ENCODE results near the gene PDE8A.
A peak's percentile ranks its signal among the peaks of the same experiment; 100 is the strongest.

The PDE8A gene

GRCh38 chr15:85091990-85092389 lies 110.3 kb downstream of the PDE8A start:
- no peak for DNase-seq (ENCODE audit: low spot score)

DNA sequence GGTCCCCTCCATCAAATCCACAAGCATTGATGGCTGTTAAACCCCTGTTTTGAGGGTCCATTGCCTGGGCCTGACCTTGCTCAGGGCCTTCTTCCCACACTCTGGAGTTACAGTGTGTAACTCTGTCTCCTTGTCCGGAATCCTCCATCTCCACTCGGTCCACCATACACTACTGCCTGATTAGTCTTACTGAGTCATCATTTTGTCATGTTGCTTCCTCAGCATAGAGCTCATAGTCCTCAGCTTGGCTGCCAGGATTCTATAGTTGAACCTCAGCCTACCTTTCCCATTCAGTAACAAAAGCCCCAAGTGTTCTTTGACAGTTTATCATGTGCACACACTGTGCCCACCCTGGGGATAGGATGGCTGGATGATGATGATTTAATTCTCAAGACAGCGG lies 113.0 kb downstream of the PDE8A start:
- DNase-seq (ENCODE audit: low spot score), result peak; percentile 30

GRCh38 chr15:85095566-85095965 lies 113.9 kb downstream of the PDE8A start:
- no peak for DNase-seq (ENCODE audit: low spot score)

DNA sequence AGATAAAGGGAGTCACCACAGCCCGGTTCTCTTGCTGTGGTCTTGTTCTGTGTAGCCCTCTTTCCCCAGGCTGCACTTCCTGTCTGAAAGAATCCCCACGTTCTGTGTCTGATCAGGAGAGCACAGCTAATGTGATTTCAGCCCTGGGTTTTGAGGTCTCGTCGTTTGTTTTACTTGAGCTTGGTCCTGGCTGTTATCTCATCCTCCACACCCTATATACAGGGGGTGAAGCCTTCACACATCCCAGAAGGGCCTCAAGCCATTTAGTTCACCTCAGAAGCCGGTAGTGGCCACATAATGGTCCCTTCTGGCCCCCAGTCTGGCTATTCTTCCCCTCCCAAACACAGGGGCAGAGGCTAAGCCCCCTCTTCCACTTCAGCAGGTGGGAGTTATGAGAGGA lies 115.6 kb downstream of the PDE8A start:
- DNase-seq (ENCODE audit: low spot score), result no peak

GRCh38 chr15:85097725-85098124 lies 116.1 kb downstream of the PDE8A start:
- DNase-seq (ENCODE audit: low spot score), result no peak

DNA sequence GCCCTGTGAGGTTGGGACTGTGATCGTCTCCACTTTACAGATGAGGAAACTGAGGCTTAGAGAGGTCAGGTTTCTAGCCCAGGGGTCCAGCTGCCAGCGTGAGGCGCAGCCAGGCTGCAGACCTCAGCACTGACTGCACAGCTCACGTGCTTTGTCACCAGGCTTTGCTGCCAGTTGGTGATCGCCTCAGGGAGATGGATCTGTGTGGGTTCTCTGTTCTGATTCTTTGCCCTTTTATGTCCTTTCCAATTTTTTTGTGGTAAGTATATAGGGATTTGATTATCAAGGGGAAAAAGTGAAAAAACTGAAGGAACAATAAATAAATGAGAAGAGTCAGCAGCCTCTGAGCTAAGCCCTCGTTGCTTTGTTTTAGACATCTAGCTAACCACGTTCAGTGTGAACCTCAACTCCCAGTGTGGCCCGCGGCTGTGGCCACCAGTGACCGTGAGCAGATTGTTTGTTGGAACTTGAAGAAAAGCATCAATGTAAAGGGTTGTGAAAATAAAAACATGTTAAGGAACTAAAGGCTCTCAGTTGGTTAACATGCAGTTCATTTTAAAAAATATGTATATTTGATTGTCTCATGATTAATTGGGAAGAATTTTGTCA lies 117.6 kb downstream of the PDE8A start:
- no peak for DNase-seq (ENCODE audit: low spot score)

DNA sequence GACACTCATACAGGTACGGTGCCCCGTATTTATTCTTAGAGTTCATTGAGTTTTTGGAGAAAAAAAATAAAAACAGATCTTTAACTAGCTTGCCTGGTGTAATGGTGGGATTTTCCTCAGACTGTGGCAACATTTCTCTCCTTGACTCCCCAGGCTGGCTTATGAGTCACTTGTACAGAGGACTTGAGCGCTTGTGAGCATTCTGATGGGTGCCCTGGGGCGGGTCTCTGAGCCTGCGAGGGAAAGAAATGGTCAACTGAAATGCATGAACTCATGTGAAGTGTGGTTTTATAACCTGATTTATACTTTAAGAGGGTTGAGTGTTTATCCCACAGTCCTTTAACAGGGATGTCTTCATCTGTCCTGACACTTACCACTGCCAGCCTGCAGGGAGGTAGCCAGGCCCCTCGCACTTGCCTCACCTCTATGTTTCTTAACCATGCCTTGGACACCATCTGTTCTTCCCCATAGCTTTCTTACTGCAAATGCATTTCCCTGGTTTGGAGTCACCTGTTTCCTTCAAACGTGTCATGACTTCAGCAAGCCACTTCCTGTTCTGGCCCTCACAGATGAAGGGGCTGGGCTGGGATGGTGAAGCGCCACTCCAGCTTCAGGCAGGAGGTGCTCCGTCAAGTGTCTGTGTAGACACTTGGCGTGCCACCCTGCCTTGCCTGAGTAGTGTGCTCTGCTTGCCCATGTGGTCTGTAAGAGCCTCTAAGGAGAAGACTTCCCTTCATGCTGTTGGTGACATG lies 118.7 kb downstream of the PDE8A start:
- no peak for DNase-seq (ENCODE audit: low spot score)

DNA sequence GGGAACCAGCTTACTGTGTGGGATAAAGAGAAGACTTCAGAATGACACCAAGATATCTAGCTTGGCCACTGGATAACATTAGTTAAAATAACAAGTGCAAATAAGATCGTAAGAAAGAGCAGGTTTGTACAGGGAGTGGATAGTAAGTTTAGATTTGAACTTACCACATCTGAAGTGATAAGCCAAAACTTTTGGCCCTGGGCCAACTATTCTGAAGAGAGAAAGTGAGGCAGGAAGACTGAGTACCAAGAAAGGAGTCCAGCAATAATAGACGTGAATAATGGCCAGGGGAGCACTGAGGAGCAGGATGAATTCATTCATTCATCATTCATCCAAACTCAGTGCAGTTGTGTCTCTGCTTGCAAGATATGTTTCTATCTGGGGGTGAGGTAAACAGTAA lies 122.9 kb downstream of the PDE8A start:
- no peak for DNase-seq (ENCODE audit: low spot score)

DNA sequence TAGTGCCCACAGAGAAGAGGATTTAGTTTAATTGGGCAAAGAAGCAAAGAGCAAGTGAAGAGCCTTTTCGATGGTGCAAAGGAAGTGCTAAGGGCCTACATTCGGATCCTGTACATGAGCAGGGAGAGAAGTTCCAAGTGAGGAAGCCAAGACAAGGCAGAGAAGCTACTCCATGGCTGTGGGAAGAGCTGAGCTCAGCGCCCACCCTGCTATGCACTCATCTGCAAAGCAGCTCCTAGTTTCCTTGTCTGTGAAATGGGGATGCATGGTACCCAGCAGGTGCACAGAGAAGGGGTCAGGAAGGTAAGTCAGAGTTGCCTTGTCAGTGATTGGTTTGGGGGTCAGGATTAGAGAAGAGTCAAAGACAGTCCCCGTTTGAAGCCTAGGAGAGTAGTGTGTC lies 126.5 kb downstream of the PDE8A start:
- DNase-seq (ENCODE audit: low spot score), result no peak

- DNase-seq (ENCODE audit: low spot score), result no peak
Observed at GRCh38 chr15:85109333-85109732, 127.7 kb downstream of the PDE8A start.

DNA sequence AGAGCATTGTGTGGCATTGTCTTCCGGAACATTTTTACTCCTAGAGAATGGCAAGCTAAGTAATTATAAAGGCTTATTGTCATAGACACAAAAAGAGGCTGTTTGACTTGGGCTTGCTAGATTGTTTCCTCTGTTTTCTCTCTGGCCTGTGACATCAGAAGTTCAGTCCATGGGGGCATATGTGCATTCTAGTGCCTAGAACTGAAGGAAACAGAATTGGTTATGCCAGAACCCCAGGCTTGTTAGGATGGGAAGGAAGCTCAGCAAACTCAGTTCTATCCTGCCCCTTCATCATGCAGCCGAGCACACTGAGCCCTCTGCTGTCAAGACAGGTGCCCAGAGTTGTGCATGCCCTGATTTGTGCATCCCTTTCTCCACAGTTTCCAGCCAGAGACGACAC lies 131.3 kb downstream of the PDE8A start:
- no peak for DNase-seq (ENCODE audit: low spot score)

DNA sequence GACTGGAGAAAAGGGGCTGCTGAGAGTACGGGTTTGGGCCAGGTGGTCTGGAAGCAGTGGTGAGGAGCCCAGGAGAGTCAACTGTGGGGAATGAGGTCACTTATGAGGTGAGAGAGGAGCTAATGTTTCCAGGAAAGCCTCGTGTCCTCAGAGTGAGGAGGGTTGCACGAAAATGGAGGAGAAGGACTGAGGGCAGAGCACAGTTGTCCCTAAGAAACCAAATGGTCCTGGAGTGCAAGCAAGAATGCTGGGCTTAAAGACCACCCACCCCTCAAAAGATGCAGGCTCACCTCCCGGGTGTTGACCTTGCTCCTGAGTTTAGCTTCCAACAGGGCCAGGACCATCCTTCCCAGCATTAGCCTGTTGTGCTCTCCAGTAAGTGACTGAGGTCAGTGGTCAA lies 133.2 kb downstream of the PDE8A start:
- DNase-seq (ENCODE audit: low spot score), result no peak

- no peak for DNase-seq (ENCODE audit: low spot score)
Observed at GRCh38 chr15:85116066-85116465, 134.4 kb downstream of the PDE8A start.

DNA sequence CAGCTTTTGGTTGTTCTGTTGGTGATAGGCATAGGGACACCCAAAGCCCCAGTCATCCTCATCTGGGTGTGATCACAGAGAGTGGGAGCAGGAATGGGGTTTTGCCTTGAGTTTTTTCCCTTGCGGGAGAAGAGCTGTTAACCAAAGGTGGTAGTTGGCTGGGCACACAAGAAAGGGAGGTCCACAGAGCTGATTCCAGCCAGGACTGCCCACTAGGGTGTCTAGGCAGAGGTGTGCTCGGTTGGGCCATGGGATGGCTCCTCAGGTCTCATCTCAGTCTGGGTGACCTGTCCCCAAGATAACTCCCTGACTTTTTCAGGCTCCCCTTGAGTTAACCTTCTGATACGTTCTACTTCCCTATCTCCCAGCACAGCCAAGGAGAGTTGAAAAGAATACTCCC lies 134.8 kb downstream of the PDE8A start:
- DNase-seq (ENCODE audit: low spot score), result no peak

- no peak for DNase-seq (ENCODE audit: low spot score)
Observed at GRCh38 chr15:85116925-85117646, 135.4 kb downstream of the PDE8A start.

DNA sequence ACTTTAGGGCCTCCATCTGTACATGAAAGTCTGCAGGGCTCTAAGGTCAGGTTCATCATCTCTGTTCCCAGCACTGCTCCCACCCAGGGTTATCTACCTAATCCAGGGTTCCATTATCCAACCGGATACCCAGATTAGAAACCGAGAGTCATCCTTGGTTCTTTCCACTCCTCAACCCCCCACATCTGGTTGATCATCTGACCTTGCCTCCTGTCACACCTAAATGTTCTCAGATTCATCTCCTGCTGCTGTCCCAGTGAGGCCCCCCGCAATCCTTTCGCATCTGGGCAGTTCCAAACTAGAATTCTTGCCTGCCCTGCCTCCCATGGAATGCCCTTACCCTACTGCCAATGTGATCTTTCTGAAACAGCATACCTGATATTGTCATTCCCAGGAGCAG lies 136.5 kb downstream of the PDE8A start:
- no peak for DNase-seq (ENCODE audit: low spot score)

GRCh38 chr15:85118581-85118980 lies 136.9 kb downstream of the PDE8A start:
- no peak for DNase-seq (ENCODE audit: low spot score)

DNA sequence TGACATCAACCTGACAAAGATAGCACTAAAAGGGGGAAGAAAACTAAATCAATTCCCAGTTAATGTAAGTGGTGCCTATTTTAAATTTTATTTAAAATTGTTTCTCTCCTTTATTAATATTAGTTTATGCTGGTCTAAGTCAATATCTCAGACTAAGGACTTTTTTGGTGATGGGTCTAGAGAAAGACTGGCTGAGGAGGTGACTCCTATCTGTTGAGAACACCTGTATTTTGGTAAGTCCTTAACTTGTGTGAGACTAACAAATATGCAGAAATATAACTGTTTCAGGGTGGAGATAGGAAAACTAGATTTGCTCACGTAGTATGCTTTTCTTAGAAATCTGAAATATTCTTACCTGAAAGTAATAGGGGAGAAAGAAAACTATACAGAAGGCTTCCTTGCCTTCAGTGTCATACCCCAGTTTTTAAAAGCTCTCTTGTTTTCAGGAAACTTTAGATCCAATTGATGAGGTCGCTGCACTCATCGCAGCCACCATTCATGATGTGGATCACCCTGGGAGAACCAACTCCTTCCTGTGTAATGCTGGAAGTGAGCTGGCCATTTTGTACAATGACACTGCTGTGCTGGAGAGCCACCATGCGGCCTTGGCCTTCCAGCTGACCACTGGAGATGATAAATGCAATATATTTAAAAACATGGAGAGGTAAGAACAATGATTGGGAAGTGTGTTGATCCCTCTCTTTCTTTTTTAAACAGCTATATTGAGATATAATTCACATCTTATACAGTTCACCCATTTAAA lies 138.9 kb downstream of the PDE8A start:
- no peak for DNase-seq (ENCODE audit: low spot score)

DNA sequence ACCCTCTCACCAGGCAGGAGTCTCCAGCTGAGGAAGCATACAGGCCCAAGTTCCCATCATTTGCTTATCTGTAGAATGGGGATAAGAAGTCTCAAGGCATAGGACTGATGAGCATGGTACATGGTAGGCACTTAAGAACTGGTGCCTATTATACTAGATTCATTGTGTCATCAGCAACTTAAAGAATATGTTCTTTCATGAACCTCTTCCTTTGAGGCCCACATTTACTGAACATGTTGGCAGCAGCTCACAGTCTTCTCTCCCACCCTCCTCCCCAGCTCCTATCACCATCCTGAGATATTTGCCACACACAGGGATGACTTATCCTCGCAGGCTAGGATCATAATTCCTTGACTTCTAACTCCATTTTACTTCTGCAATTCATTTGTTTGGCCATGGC lies 142.5 kb downstream of the PDE8A start:
- DNase-seq (ENCODE audit: low spot score), result no peak

- DNase-seq (ENCODE audit: low spot score), result peak; percentile 38
Observed at GRCh38 chr15:85125056-85125661, 143.5 kb downstream of the PDE8A start.

GRCh38 chr15:85128621-85129020 lies 147.0 kb downstream of the PDE8A start:
- no peak for DNase-seq (ENCODE audit: low spot score)

GRCh38 chr15:85129881-85130280 lies 148.2 kb downstream of the PDE8A start:
- no peak for DNase-seq (ENCODE audit: low spot score)
